GM12878 (cell line): ENCODE measurements around the gene TMEM201. TPM values are rescaled to one million over a fixed set of nuclear protein-coding genes. Genes with fewer than 3 reads are reported as not detected.

ENCODE experiments used
- ATAC-seq: fragments of 200-7000 bp; cut with Tn5 transposase; 3 replicates; pipeline ENCODE4 v1.9.1; 2020; ENCODE audit warnings: mild to moderate bottlenecking, moderate library complexity
- BruUV-seq: library from RNA; stranded (reverse); fragments of 400-500 nt; replicated peaks from 2 replicates; lab custom pipeline; 2021; lab: Mats Ljungman, UMichigan
- CTCF ChIA-PET: fragments of 300-600 bp; sonication (Branson Sonifier 250); formaldehyde crosslinking; extraction: SDS; loops from one replicate; lab custom pipeline; 2021; ENCODE audit warnings: inconsistent platforms; lab: Yijun Ruan, JAX
- POLR2A ChIA-PET: fragments of 350-600 bp; formaldehyde crosslinking; extraction: SDS; loops from one replicate; lab custom pipeline; 2021; ENCODE audit warnings: inconsistent platforms; lab: Charles Lee
- RAD21 ChIA-PET: fragments of 300-600 bp; sonication (Branson Sonifier 250); formaldehyde crosslinking; loops from one replicate; lab custom pipeline; 2023; ENCODE audit warnings: antibody characterized with exemption; ENCODE audit not compliant: unreplicated experiment; lab: Charles Lee
- SMC1A ChIA-PET: fragments of 300-600 bp; sonication (Branson Sonifier 250); formaldehyde crosslinking; loops from one replicate; lab custom pipeline; 2023; ENCODE audit not compliant: unreplicated experiment, uncharacterized antibody; lab: Charles Lee
- DNase-seq: peaks from one replicate; pipeline ENCODE4 v3.0.0-alpha.2; 2011; ENCODE audit warnings: low read depth, low spot score
- FAIRE-seq: peaks from 3 replicates; lab custom pipeline; 2011; peaks lifted over from hg19 to GRCh38; lab: Jason Lieb, UNC
- H2AFZ ChIP-seq: 2 replicates; pipeline ENCODE4 v1.6.0; 2011; ENCODE audit warnings: low read depth, low read length, control low read depth; ENCODE audit not compliant: control insufficient read depth
- H3K27ac ChIP-seq: 2 replicates; pipeline ENCODE4 v1.5.1; 2011; ENCODE audit warnings: control low read depth; ENCODE audit not compliant: control insufficient read depth, insufficient read depth
- H3K27me3 ChIP-seq, 2 experiments: replicated peaks in 1 of 2; 2 replicates each; pipeline versions ENCODE4 v1.6.0 to v1.6.1; 2011; ENCODE audit warnings: low read length in 1 of 2; ENCODE audit not compliant: control insufficient read depth in 2 of 2, insufficient read depth in 2 of 2
- H3K36me3 ChIP-seq, 2 experiments: 2 replicates each; pipeline ENCODE4 v1.5.1; 2011; ENCODE audit warnings: low read length in 1 of 2; ENCODE audit not compliant: control insufficient read depth in 2 of 2, insufficient read depth in 2 of 2
- H3K4me1 ChIP-seq: 2 replicates; pipeline ENCODE4 v1.6.1; 2011; ENCODE audit warnings: mild to moderate bottlenecking, low read length, moderate library complexity, mixed read lengths; ENCODE audit not compliant: control insufficient read depth, insufficient read depth
- H3K4me2 ChIP-seq: 2 replicates; pipeline ENCODE4 v1.6.0; 2011; ENCODE audit warnings: control low read depth; ENCODE audit not compliant: control insufficient read depth, insufficient read depth
- H3K4me3 ChIP-seq: fragments of 200-600 bp; sonication (generic); 2 replicates; pipeline ENCODE4 v1.5.1; 2016
- H3K79me2 ChIP-seq: 2 replicates; pipeline ENCODE4 v1.6.0; 2011; ENCODE audit warnings: low read length; ENCODE audit not compliant: control insufficient read depth, insufficient read depth
- H3K9ac ChIP-seq: 2 replicates; pipeline ENCODE4 v1.8.0; 2011; ENCODE audit warnings: low read length, control low read depth, mixed read lengths; ENCODE audit not compliant: control insufficient read depth, insufficient read depth
- H3K9me3 ChIP-seq: replicated peaks from 3 replicates; pipeline ENCODE4 v1.5.1; 2011; ENCODE audit warnings: mild to moderate bottlenecking, low read length; ENCODE audit not compliant: control insufficient read depth, insufficient read depth
- H4K20me1 ChIP-seq: 2 replicates; pipeline ENCODE4 v1.6.0; 2011; ENCODE audit not compliant: control insufficient read depth, insufficient read depth
- CUX1 ChIP-seq: IDR thresholded peaks from 2 replicates; pipeline ENCODE4 v1.6.1; 2012; ENCODE audit warnings: improper control_type of control experiment, low read depth, low read length; ENCODE audit not compliant: insufficient replicate concordance
- EZH2 ChIP-seq: IDR thresholded peaks from 2 replicates; pipeline ENCODE4 v1.6.1; 2012; ENCODE audit warnings: low read depth, mild to moderate bottlenecking, control low read depth, inconsistent platforms, low read length, borderline replicate concordance; ENCODE audit not compliant: control insufficient read depth
- WGBS: methylation state at CpG from one replicate; pipeline ENCODE4 v1.1.6; 2016; ENCODE audit warnings: low lambda C conversion rate; ENCODE audit not compliant: insufficient replicate concordance, insufficient coverage; ENCODE audit errors: missing lambda C conversion rate; 5-methylcytosine and 5-hydroxymethylcytosine counted together
- in situ Hi-C: fragments of 300-500 bp; cut with MboI; formaldehyde crosslinking; loops from 9 replicates; pipeline ENCODE4 v1.14.3; 2018; ENCODE audit warnings: mixed read lengths
- intact Hi-C: fragments of 100-400 bp; cut with micrococcal nuclease; formaldehyde crosslinking; loops from one replicate; pipeline ENCODE4 v1.14.2; 2022; ENCODE audit not compliant: unreplicated experiment
- polyA plus RNA-seq, 11 experiments: library from polyadenylated mRNA; depleted of rRNA in 4 of 11; unstranded in 6 of 11; stranded (reverse) in 5 of 11; fragments of >200 nt; fragmentation: Nextera tagmentation in 4 of 11; fragmentation: Illumina TruSeq in 1 of 11; extraction: Ambion mirVana in 4 of 11; extraction: Trizol in 1 of 11; gene quantifications; 1 replicate in 1 of 11; 2 replicates in 10 of 11; pipeline versions ENCODE4 v1.2.1 to v1.2.3, GENCODE V29; 2011 to 2016; ENCODE audit warnings: inconsistent platforms in 2 of 11, missing spikeins in 2 of 11, low read depth in 1 of 11
- total RNA-seq, 4 experiments: library from RNA; depleted of rRNA in 3 of 4; stranded (reverse); fragments of >200 nt in 3 of 4; fragmentation: Illumina TruSeq in 1 of 4; extraction: Trizol in 1 of 4; gene quantifications; 2 replicates each; pipeline versions ENCODE4 v1.2.1 to v1.2.3, GENCODE V29; 2013 to 2021

The TMEM201 gene
- total and polyA plus RNA-seq, 10 of the 15 experiments (the other 5 are each of a cell fraction or from before 2014, with no cell fraction given) = 0.13 to 26.6 (median 6.1) TPM

- intact Hi-C loops (no loop called here), in situ Hi-C loops (no loop called here)
- H3K36me3 ChIP-seq = peaks cover 11 to 12% of the 10 kb centered on the region in 2 experiments
- 73% methylated on average over 4 of the region's 4 CpGs for WGBS
- ChIA-PET SMC1A (no interaction called here), POLR2A (no interaction called here), CTCF (no interaction called here), RAD21 (no interaction called here)
- no peaks in the 10 kb centered on the region for H4K20me1 ChIP-seq
- no peak overlapping the region for H3K27ac ChIP-seq
- H3K9ac ChIP-seq = no peak overlapping the region
- no peaks in the 10 kb centered on the region for H3K4me1 ChIP-seq
- no peak for DNase-seq
- no peak for ATAC-seq
- no peak overlapping the region for H3K4me3 ChIP-seq
- no peak for FAIRE-seq
- no peaks in the 10 kb centered on the region for H3K27me3 ChIP-seq
- H3K4me2 ChIP-seq = no peak overlapping the region
- no peaks in the 10 kb centered on the region for H3K9me3 ChIP-seq
- no TSS peak for BruUV-seq
- H2AFZ ChIP-seq = no peak overlapping the region
- peaks cover 3% of the 10 kb centered on the region for H3K79me2 ChIP-seq
- TF ChIP-seq CUX1 (no peak), EZH2 (no peak)
Measured at GRCh38 chr1:9555942-9556341, 32.8 kb upstream of the TMEM201 start.
